ENCODE measurements around the gene CD44.

Gene CD44

DNA sequence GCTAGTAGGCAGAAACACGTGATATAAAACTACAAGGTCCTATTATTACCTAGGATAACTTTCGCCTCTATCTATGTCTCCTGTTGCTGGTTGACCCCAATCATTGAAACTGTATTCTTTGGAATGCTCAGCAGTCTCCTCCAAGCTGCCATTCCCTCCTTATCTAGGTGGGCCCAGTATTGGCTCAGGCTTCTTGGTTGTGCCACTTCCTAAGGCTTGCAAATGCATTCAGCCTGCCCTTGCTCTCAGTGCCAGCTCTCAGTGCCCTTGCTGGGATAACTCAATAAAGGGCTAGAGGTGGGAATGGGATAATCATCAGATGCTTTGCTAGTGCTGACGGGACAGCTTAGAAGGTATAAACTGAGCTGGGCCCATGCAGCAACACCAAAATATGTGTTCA, 13.6 kb downstream of the CD44 start:
- Histone ChIP-seq H3K4me2 (ENCODE audit: insufficient read depth, low read length) (no peak overlapping the region), H3K9ac (ENCODE audit: low read depth, low read length) (no peak overlapping the region), H3K36me3 (ENCODE audit: insufficient read depth, low read length) (peaks cover 15% of the 10 kb centered on the region; the same call in 1 of the 2 replicates), H3K4me3 (ENCODE audit: low read depth in 1 of 2, low read length in 2 of 2) (no peak overlapping the region), H2AFZ (ENCODE audit: low read depth, low read length) (no peak overlapping the region), H3K79me2 (ENCODE audit: insufficient read depth, low read length) (peaks cover 93% of the 10 kb centered on the region), H3K27me3 (ENCODE audit: insufficient read depth, low read length, poor library complexity) (no peaks in the 10 kb centered on the region), H3K9me3 (ENCODE audit: insufficient read depth, low read length, severe bottlenecking) (no peaks in the 10 kb centered on the region), H4K20me1 (ENCODE audit: insufficient read depth, low read length) (peaks cover 6% of the 10 kb centered on the region; the same call in 1 of the 2 replicates), H3K4me1 (ENCODE audit: insufficient read depth, low read length) (no peaks in the 10 kb centered on the region), H3K27ac (ENCODE audit: low read length) (no peak overlapping the region)
- TF ChIP-seq, protein P1, sequence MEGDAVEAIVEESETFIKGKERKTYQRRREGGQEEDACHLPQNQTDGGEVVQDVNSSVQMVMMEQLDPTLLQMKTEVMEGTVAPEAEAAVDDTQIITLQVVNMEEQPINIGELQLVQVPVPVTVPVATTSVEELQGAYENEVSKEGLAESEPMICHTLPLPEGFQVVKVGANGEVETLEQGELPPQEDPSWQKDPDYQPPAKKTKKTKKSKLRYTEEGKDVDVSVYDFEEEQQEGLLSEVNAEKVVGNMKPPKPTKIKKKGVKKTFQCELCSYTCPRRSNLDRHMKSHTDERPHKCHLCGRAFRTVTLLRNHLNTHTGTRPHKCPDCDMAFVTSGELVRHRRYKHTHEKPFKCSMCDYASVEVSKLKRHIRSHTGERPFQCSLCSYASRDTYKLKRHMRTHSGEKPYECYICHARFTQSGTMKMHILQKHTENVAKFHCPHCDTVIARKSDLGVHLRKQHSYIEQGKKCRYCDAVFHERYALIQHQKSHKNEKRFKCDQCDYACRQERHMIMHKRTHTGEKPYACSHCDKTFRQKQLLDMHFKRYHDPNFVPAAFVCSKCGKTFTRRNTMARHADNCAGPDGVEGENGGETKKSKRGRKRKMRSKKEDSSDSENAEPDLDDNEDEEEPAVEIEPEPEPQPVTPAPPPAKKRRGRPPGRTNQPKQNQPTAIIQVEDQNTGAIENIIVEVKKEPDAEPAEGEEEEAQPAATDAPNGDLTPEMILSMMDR (IDR thresholded peaks at IDR 0.05; ENCODE audit: borderline replicate concordance, extremely low read depth, low read length, poor library complexity, severe bottlenecking) = no peak
- TF ChIP-seq EZH2 (IDR thresholded peaks at IDR 0.05; ENCODE audit: borderline replicate concordance, low read depth, low read length, severe bottlenecking) = no peak
- ATAC-seq (ENCODE audit: insufficient read depth, low read depth) = no peak
- DNase-seq = no peak

DNA sequence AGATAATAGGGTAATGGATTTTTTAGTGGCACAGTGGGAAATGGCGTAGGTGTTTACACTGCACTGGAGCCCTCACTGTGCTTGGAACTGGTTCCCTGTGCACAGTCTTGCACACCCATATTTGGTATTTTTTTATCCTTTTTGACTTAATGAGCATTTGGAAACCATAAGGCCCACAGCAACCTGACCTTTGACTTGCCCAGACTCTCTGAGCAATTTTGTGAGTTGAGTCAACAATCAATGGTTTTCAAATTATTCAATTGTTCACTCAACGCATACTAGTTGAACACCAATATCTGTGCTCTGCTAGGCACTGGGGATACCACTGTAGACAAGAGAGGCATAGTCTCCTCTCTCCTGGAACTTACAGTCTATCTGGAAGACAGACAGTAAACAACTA, 14.3 kb downstream of the CD44 start:
- H4K20me1 ChIP-seq (ENCODE audit: insufficient read depth, low read length) = peaks cover 9% of the 10 kb centered on the region; the same call in 1 of the 2 replicates
- H3K27ac ChIP-seq (ENCODE audit: low read length) = 0 out of 2 replicates have a peak overlapping the region, but pooled peaks have one; percentile 11
- H3K9me3 ChIP-seq (ENCODE audit: insufficient read depth, low read length, severe bottlenecking) = no peaks in the 10 kb centered on the region
- peaks cover 95% of the 10 kb centered on the region for H3K79me2 ChIP-seq (ENCODE audit: insufficient read depth, low read length)
- no peak overlapping the region for H3K9ac ChIP-seq (ENCODE audit: low read depth, low read length)
- ATAC-seq (ENCODE audit: insufficient read depth, low read depth) (no peak), DNase-seq (no peak)
- H2AFZ ChIP-seq (ENCODE audit: low read depth, low read length) = no peak overlapping the region
- H3K4me2 ChIP-seq (ENCODE audit: insufficient read depth, low read length) = no peak overlapping the region
- peaks cover 11% of the 10 kb centered on the region; the same call in 1 of the 2 replicates for H3K36me3 ChIP-seq (ENCODE audit: insufficient read depth, low read length)
- no peaks in the 10 kb centered on the region for H3K27me3 ChIP-seq (ENCODE audit: insufficient read depth, low read length, poor library complexity)
- H3K4me1 ChIP-seq (ENCODE audit: insufficient read depth, low read length) = no peaks in the 10 kb centered on the region
- no peak overlapping the region for H3K4me3 ChIP-seq (ENCODE audit: low read depth in 1 of 2, low read length in 2 of 2)
- no peak for TF ChIP-seq EZH2 (IDR thresholded peaks at IDR 0.05; ENCODE audit: borderline replicate concordance, low read depth, low read length, severe bottlenecking)
- TF ChIP-seq, protein P1 (IDR thresholded peaks at IDR 0.05; ENCODE audit: borderline replicate concordance, extremely low read depth, low read length, poor library complexity, severe bottlenecking) = no peak

GRCh38 chr11:35154952-35155351, 16.0 kb downstream of the CD44 start:
- ATAC-seq (ENCODE audit: insufficient read depth, low read depth) (no peak), DNase-seq (no peak)
- Histone ChIP-seq H2AFZ (ENCODE audit: low read depth, low read length) (no peak overlapping the region), H3K27ac (ENCODE audit: low read length) (no peak overlapping the region), H4K20me1 (ENCODE audit: insufficient read depth, low read length) (peaks cover 17% of the 10 kb centered on the region; the same call in 1 of the 2 replicates), H3K9ac (ENCODE audit: low read depth, low read length) (no peak overlapping the region), H3K4me1 (ENCODE audit: insufficient read depth, low read length) (peaks cover 7% of the 10 kb centered on the region), H3K36me3 (ENCODE audit: insufficient read depth, low read length) (peaks cover 16% of the 10 kb centered on the region), H3K4me2 (ENCODE audit: insufficient read depth, low read length) (no peak overlapping the region), H3K9me3 (ENCODE audit: insufficient read depth, low read length, severe bottlenecking) (no peaks in the 10 kb centered on the region), H3K27me3 (ENCODE audit: insufficient read depth, low read length, poor library complexity) (no peaks in the 10 kb centered on the region), H3K4me3 (ENCODE audit: low read depth in 1 of 2, low read length in 2 of 2) (no peak overlapping the region), H3K79me2 (ENCODE audit: insufficient read depth, low read length) (peaks cover 96% of the 10 kb centered on the region)
- TF ChIP-seq, protein P1 (IDR thresholded peaks at IDR 0.05; ENCODE audit: borderline replicate concordance, extremely low read depth, low read length, poor library complexity, severe bottlenecking) = no peak
- no peak for TF ChIP-seq EZH2 (IDR thresholded peaks at IDR 0.05; ENCODE audit: borderline replicate concordance, low read depth, low read length, severe bottlenecking)

Data from DND-41 (cell line).